Activated B cell treated with CpG ODN at 0.5 μM for 24 hours (primary cell): ENCODE data around the gene NDUFB8. TPM values are rescaled to one million over a fixed set of nuclear protein-coding genes. Genes with fewer than 3 reads are reported as not detected.

Experiments
- ATAC-seq: fragments of 200-7000 bp; cut with Tn5 transposase; one replicate; pipeline ENCODE4 v1.10.0; 2021; ENCODE audit warnings: low read depth, mild to moderate bottlenecking, moderate library complexity
- CTCF ChIA-PET: fragments of 350-600 bp; sonication (Branson Sonifier 250); formaldehyde crosslinking; loops from one replicate; lab custom pipeline; 2021; ENCODE audit warnings: antibody characterized with exemption; lab: Charles Lee
- POLR2A ChIA-PET: fragments of 350-600 bp; sonication (Branson Sonifier 250); formaldehyde crosslinking; loops from one replicate; lab custom pipeline; 2021; ENCODE audit warnings: antibody characterized with exemption; lab: Charles Lee
- DNase-seq: peaks from one replicate; pipeline ENCODE4 v3.0.0; 2022
- H3K27ac Mint-ChIP-seq: one replicate; pipeline ENCODE4 v1.8.0; 2020; ENCODE audit warnings: mixed read lengths
- H3K27me3 Mint-ChIP-seq: one replicate; pipeline ENCODE4 v1.8.0; 2021; ENCODE audit warnings: mixed read lengths
- H3K36me3 Mint-ChIP-seq: one replicate; pipeline ENCODE4 v1.8.0; 2021; ENCODE audit warnings: low read depth, mixed read lengths
- H3K4me1 Mint-ChIP-seq: one replicate; pipeline ENCODE4 v1.8.0; 2021; ENCODE audit warnings: mixed read lengths
- H3K4me3 Mint-ChIP-seq: one replicate; pipeline ENCODE4 v1.8.0; 2020; ENCODE audit warnings: mild to moderate bottlenecking, mixed read lengths
- H3K9me3 Mint-ChIP-seq: one replicate; pipeline ENCODE4 v1.8.0; 2020; ENCODE audit warnings: mixed read lengths
- intact Hi-C: fragments of 100-400 bp; cut with micrococcal nuclease; formaldehyde crosslinking; loops from one replicate; pipeline ENCODE4 v1.15.1; 2024
- total RNA-seq: library from RNA; stranded (reverse); gene quantifications from 2 replicates; pipeline ENCODE4 v1.2.3, GENCODE V29; 2022
- TF ChIP-seq, protein P1 (sequence below): fragments of 200-600 bp; IDR thresholded peaks from one replicate; pipeline ENCODE4 v1.8.0; 2022; ENCODE audit warnings: antibody characterized with exemption, mild to moderate bottlenecking

Gene NDUFB8
- total RNA-seq, 1 donor from 2014 or later = 191 TPM

DNA sequence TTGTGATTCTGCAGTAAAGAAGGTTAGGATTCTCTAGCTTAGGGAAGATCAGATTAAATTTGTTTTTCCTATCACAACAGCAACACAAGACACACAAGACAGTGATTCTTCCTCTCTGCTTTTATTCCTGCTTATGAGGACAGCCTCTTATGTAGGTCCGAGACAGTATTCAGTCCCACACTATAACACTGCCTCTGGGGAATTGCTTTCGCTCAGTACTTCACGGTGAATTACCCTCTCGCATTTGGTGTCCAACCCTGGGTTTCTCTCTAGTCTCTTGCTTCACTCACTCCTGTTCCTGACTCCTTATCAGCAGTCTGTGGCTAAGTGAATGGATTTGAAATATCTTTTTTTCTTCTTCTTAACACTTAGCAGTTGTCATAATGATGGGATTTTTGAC, 7.8 kb upstream of the NDUFB8 start:
- ChIA-PET POLR2A (no interaction called here), CTCF (no interaction called here)
- Mint-ChIP-seq H3K27me3 (no peaks in the 10 kb centered on the region), H3K36me3 (peaks cover 47% of the 10 kb centered on the region), H3K4me1 (peaks cover 16% of the 10 kb centered on the region), H3K4me3 (no peak overlapping the region), H3K27ac (no peak overlapping the region), H3K9me3 (no peaks in the 10 kb centered on the region)
- TF ChIP-seq, protein P1, sequence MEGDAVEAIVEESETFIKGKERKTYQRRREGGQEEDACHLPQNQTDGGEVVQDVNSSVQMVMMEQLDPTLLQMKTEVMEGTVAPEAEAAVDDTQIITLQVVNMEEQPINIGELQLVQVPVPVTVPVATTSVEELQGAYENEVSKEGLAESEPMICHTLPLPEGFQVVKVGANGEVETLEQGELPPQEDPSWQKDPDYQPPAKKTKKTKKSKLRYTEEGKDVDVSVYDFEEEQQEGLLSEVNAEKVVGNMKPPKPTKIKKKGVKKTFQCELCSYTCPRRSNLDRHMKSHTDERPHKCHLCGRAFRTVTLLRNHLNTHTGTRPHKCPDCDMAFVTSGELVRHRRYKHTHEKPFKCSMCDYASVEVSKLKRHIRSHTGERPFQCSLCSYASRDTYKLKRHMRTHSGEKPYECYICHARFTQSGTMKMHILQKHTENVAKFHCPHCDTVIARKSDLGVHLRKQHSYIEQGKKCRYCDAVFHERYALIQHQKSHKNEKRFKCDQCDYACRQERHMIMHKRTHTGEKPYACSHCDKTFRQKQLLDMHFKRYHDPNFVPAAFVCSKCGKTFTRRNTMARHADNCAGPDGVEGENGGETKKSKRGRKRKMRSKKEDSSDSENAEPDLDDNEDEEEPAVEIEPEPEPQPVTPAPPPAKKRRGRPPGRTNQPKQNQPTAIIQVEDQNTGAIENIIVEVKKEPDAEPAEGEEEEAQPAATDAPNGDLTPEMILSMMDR = no peak
- DNase-seq = no peak
- intact Hi-C loops = loop anchor here (5.0 to 10.0 kb wide), 4 partner anchors 350 to 1967 kb away; partner anchors contain the start of genes ACTR1A, BTRC, ERLIN1 and LZTS2
- ATAC-seq = no peak

DNA sequence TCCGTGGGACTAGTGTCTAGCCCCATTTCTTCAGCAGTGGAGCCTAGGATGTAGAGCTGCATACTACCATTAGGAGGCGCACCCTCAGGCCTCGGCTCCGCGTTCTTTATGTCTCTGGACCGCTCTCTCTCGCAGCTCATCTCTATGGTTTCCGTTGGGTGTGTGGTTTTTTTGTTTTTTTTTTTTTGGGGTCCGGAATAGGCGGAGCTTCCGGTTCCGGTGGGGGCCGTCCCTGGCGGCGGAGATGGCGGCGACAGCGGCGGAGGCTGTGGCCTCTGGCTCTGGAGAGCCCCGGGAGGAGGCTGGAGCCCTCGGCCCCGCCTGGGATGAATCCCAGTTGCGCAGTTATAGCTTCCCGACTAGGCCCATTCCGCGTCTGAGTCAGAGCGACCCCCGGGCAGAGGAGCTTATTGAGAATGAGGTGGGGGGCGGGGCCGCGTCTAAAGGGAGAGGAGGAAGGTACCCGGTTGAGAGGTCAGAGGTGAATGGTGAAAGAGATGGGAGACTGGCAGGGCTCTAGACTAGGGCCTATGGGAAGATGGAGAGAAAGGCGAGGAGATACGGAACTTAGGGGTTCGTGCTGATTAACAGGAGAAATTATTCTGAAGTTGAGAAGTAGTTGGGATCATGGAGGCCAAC, 6.2 kb upstream of the NDUFB8 start, which contains the start of gene HIF1AN:
Gene HIF1AN (plus strand): TSS at position 229 of the 639 bp plus-strand sequence. CDS start 16 bp downstream, at position 245.
- ChIA-PET POLR2A (interaction anchor here (0.6 to 1.9 kb wide), 17 partner anchors 9 to 1308 kb away, joined by 3 to 14 read pairs (median 4); partner anchors contain the start of genes COX15, CUTC, CWF19L1 and GOT1), CTCF (interaction anchor here (1.2 to 1.4 kb wide), 5 partner anchors 9 to 877 kb away, joined by 3 to 6 read pairs (median 4); partner anchors contain the start of gene ENTPD7)
- Mint-ChIP-seq H3K27ac (no peak within 1 kb of the TSS), H3K4me3 (no peak within 1 kb of the TSS), H3K4me1 (peaks cover 14% of the 10 kb centered on the region), H3K36me3 (peaks cover 32% of the 10 kb centered on the region), H3K27me3 (no peaks in the 10 kb centered on the region), H3K9me3 (no peaks in the 10 kb centered on the region)
- intact Hi-C loops = loop anchor here (1.0 to 10.0 kb wide), 6 partner anchors 55 to 1969 kb away; partner anchors contain the start of genes ACTR1A, BTRC, ERLIN1 and LZTS2
- peak; percentile 100 for ATAC-seq
- TF ChIP-seq, protein P1 = peak; percentile 3
- DNase-seq = peak; percentile 79

GRCh38 chr10:100535338-100535714, 5.7 kb upstream of the NDUFB8 start:
- peaks cover 15% of the 10 kb centered on the region for H3K4me1 Mint-ChIP-seq
- no peaks in the 10 kb centered on the region for H3K27me3 Mint-ChIP-seq
- peak; percentile 4 for ATAC-seq
- DNase-seq = no peak
- no peak overlapping the region for H3K4me3 Mint-ChIP-seq
- no peak overlapping the region for H3K27ac Mint-ChIP-seq
- H3K36me3 Mint-ChIP-seq = peaks cover 27% of the 10 kb centered on the region
- POLR2A ChIA-PET = interaction anchor here (0.6 to 1.9 kb wide), 15 partner anchors 8 to 1308 kb away, joined by 3 to 14 read pairs (median 4); partner anchors contain the start of genes COX15, CUTC, CWF19L1 and GOT1
- intact Hi-C loops = loop anchor here (1.0 to 10.0 kb wide), 6 partner anchors 54 to 1969 kb away; partner anchors contain the start of genes ACTR1A, BTRC, ERLIN1 and LZTS2
- CTCF ChIA-PET = interaction anchor here (1.2 to 1.4 kb wide), 5 partner anchors 9 to 876 kb away, joined by 3 to 6 read pairs (median 4); partner anchors contain the start of gene ENTPD7
- TF ChIP-seq, protein P1 = peak; percentile 18
- H3K9me3 Mint-ChIP-seq = no peaks in the 10 kb centered on the region

DNA sequence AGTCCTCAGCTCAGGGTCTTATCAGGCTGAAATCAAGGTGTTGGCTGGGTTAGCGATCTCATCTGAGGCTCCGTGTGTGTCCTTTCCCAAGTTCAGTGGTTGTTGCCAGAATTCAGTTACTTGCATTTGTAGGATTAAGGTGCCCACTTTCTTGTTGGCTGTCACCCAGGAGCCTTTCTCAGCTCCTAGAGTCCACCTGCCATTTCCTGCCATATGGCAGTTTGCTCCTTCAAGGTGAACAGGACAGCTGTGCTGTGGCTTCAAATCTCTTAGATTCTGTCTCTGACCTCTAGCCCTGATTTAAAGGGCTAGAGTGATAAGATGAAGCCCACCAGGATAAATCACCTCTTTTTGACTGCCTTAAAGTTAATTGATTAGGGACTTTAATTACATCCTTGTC, 5.1 kb upstream of the NDUFB8 start:
- Mint-ChIP-seq H3K27ac (no peak overlapping the region), H3K4me3 (no peak overlapping the region), H3K4me1 (peaks cover 21% of the 10 kb centered on the region), H3K36me3 (peaks cover 24% of the 10 kb centered on the region), H3K27me3 (no peaks in the 10 kb centered on the region), H3K9me3 (no peaks in the 10 kb centered on the region)
- POLR2A ChIA-PET = interaction anchor here (0.8 to 1.9 kb wide), 3 partner anchors 8 to 291 kb away, joined by 3 to 12 read pairs (median 5); no protein-coding TSS in a partner anchor
- CTCF ChIA-PET = interaction anchor here (1.2 kb wide), 1 partner anchor 876 kb away, joined by 3 read pairs; the partner anchor contains the start of gene ENTPD7
- DNase-seq (no peak), ATAC-seq (no peak)
- TF ChIP-seq, protein P1 = no peak
- intact Hi-C loops = loop anchor here (1.0 to 10.0 kb wide), 6 partner anchors 53 to 1970 kb away; partner anchors contain the start of genes ACTR1A, BTRC, ERLIN1 and LZTS2

DNA sequence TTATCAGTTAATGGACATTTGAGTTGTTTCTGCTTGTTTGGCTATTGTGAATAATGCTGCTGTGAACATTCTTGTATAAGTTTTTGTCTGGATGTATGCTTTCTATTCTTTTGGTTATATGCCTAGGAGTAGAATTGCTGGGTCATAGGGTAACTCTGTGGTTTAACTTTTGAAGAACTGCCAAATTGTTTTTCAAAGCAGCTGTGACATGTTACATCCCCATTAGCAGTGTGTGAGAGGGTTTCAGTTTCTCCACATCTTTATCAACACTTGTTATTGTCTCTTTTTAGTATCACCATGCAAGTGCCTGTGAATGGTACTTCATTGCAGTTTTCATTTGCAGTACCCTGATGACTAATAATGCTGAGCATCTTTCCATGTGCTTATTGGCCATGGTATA, 2.1 kb upstream of the NDUFB8 start:
- H3K4me1 Mint-ChIP-seq = peaks cover 24% of the 10 kb centered on the region
- no peak overlapping the region for H3K4me3 Mint-ChIP-seq
- no peak for ATAC-seq
- ChIA-PET POLR2A (no interaction called here), CTCF (no interaction called here)
- H3K27me3 Mint-ChIP-seq = no peaks in the 10 kb centered on the region
- H3K9me3 Mint-ChIP-seq = no peaks in the 10 kb centered on the region
- H3K36me3 Mint-ChIP-seq = peaks cover 16% of the 10 kb centered on the region
- TF ChIP-seq, protein P1 = no peak
- intact Hi-C loops = loop anchor here (10.0 kb wide), 1 partner anchor 1973 kb away; the partner anchor contains the start of genes ACTR1A and SUFU
- no peak overlapping the region for H3K27ac Mint-ChIP-seq
- DNase-seq = no peak
